Mammary epithelial cell (primary cell): Measurements from ENCODE around the gene CCIN.

Source experiments
- EZH2 ChIP-seq: IDR thresholded peaks from 2 replicates; pipeline ENCODE4 v1.6.1; 2012; ENCODE audit warnings: low read length, inconsistent platforms, borderline replicate concordance
- TF ChIP-seq, protein P1 (sequence below), 2 donors: IDR thresholded peaks in 1 of 2; conservative IDR thresholded peaks in 1 of 2; 2 replicates each; pipeline ENCODE4 v1.5.1; 2011 to 2012; ENCODE audit warnings: inconsistent platforms in 2 of 2, low read length in 2 of 2, mild to moderate bottlenecking in 2 of 2, control low read depth in 1 of 2, low read depth in 1 of 2; ENCODE audit not compliant: insufficient read depth in 1 of 2; ENCODE audit errors: extremely low read depth in 1 of 2

DNA sequence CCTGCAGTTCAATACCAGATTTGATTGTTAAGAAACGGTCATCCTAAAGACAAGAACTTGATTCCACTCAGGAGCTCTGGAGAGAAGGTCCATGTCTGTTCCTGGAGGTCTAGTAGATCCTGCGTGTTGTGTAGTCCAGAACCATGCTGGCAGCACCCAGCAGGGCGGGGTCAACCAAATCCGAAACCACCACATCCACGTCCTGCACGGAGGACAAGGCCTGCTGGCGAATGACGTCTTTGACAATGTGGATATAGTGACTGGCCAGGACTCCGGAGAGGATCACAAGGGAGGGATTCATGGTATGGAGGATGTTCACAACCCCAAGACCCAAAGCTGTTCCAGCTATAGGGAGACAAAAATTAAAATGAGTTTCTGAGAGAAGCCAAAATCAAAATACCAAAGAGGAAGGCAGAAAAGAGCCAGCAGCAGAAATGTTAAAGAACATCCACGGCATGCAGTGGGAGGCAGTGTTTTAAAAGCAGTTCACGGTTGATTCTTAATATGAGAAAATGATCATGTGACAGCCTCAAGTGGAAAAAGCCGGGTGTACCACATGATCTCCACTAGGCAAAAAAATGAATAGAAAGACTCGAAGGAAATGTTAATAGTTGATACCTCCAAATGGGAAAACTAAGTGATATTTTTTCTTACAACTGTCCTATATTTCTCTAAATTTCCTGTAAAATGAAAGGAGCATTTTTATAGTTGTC, 48.2 kb downstream of the CCIN start:
- TF ChIP-seq, protein P1, sequence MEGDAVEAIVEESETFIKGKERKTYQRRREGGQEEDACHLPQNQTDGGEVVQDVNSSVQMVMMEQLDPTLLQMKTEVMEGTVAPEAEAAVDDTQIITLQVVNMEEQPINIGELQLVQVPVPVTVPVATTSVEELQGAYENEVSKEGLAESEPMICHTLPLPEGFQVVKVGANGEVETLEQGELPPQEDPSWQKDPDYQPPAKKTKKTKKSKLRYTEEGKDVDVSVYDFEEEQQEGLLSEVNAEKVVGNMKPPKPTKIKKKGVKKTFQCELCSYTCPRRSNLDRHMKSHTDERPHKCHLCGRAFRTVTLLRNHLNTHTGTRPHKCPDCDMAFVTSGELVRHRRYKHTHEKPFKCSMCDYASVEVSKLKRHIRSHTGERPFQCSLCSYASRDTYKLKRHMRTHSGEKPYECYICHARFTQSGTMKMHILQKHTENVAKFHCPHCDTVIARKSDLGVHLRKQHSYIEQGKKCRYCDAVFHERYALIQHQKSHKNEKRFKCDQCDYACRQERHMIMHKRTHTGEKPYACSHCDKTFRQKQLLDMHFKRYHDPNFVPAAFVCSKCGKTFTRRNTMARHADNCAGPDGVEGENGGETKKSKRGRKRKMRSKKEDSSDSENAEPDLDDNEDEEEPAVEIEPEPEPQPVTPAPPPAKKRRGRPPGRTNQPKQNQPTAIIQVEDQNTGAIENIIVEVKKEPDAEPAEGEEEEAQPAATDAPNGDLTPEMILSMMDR (conservative IDR thresholded peaks at IDR 0.05 in 1 of 2, IDR thresholded peaks at IDR 0.05 in 1 of 2; ENCODE audit: extremely low read depth in 1 of 2, insufficient read depth in 1 of 2, low read depth in 1 of 2, low read length in 2 of 2) = no peak
- TF ChIP-seq EZH2 = no peak
